HTR-8/SVneo (cell line): Measurements from ENCODE around the gene KAZALD1.
A peak's percentile ranks its signal among the peaks of the same experiment; 100 is the strongest.

Experiments used
- DNase-seq: peaks from one replicate; pipeline ENCODE4 v3.0.0; 2011; ENCODE audit warnings: low spot score, mixed read lengths; ENCODE audit not compliant: insufficient read length
- FAIRE-seq: peaks from 2 replicates; lab custom pipeline; 2011; peaks lifted over from hg19 to GRCh38; lab: Jason Lieb, UNC

KAZALD1 gene

DNA sequence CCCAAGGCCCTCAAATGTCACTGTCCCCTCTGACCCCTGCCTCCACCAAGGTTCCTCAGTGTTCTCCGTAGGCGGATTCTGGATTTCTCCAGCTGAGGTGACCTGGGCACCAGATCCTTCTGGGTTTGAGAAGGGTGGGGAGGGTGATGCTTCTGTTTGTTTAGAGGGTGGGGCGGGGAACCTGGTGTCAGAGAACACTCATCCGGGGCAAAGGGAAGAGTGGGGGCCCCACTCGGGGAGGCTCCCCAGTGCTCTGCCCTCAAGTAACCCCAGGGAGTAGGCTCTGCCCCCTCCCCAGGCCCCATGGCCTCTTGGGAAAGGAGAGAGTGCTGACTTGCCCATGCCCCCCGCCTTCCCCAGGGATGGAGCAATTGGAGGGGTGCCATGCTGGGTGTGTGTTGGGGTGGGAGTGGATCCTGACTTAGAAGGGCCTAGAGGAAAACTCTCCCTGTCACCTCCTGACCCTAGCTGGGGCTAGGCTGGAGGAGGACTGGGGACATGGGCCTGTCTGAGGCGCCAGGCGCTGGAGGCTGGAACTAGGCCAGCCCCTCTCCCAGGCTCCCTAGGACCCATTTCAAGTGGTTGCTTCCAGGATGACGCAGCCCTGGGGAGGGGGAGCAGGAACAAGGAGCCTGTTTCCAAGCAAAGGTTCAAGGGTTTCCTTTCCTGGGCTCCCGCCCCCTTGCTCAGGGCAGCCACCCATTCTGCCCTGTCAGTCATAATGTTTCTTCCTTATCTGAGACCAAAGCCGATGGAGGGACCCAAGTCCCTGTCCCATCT is 27.9 kb downstream of the KAZALD1 start:
- FAIRE-seq: no peak
- DNase-seq: no peak

DNA sequence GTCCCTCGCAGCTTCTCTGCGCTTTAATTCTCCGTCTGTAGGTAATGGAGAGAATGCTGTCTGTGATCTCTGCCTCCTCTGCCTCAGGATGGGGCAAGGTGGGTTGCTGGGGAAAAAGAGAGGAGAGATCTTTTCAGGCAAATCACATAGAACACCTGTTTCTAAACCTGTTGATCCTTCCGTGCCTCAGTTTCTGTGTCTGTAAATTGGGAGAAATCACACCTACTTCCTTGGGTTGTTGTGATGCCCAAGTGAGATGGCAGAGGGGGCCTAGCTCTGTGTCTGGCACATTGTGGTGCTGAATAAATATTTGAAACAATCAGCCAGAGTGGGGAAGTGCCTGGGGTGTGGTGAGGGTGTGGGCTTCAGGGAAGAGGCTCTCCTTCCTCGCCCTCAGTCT is 28.8 kb downstream of the KAZALD1 start:
- no peak for FAIRE-seq

DNA sequence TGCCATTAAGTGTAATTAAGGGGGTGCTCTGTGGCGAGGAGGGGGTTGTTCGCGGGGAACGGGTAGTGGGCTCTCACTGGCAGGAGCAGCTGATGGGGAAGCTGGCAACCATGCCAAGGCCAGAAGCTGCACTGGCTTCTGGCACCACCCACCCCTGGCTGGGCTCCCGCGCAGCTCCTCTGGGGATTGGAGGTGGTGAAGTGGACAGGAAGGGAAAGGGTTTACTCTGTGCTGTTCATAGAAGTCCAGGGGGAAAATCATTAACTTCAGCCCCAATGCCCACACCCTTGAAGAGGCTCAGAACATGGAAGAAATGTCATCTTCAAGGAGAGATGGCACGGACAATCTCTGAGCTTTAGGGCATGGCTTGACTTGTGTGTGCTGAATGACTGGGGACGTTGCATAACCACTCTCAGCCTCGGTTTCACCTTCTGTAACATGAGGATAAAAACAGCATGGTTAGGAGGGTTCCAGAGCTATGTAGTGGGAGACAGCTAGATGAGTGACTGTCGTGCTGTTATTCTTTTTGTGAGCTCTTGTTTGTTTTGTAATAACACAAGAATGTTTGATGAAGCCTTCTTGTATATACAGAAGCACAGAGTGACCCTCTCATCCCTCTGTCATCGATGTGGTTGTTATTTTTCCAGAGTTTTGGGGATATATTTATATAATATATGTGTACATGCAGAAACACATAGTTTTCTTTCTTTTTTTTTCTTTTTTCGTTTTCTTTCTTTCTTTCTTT is 29.9 kb downstream of the KAZALD1 start:
- DNase-seq (no peak), FAIRE-seq (no peak)

More for the DNA sequence above, 28.8 kb downstream of the KAZALD1 start:
- no peak for DNase-seq

DNA sequence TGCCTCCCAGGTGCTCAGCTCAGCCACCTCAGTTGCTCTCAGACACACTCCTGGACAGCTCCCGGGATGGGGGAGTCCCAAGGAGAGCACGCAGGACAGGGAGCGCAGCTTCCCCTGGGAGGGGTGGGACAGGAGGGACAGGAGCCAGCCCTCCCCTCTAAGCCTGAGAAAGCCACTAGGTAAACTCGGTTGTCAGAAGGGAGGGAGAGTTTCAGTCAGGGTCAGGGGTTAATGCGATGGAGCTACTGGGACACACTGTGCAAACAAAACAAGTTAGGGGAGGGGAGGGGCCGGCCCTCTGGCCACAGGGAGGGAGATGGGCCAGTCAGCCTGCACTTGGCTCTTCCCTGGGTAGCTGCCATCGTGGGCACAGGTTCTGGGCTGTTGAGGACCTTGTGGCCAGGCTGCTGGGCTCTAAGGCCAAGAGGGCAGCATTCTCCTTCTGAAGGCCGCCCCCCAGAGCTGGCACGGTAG is 31.1 kb downstream of the KAZALD1 start:
- FAIRE-seq (no peak), DNase-seq (no peak)

DNA sequence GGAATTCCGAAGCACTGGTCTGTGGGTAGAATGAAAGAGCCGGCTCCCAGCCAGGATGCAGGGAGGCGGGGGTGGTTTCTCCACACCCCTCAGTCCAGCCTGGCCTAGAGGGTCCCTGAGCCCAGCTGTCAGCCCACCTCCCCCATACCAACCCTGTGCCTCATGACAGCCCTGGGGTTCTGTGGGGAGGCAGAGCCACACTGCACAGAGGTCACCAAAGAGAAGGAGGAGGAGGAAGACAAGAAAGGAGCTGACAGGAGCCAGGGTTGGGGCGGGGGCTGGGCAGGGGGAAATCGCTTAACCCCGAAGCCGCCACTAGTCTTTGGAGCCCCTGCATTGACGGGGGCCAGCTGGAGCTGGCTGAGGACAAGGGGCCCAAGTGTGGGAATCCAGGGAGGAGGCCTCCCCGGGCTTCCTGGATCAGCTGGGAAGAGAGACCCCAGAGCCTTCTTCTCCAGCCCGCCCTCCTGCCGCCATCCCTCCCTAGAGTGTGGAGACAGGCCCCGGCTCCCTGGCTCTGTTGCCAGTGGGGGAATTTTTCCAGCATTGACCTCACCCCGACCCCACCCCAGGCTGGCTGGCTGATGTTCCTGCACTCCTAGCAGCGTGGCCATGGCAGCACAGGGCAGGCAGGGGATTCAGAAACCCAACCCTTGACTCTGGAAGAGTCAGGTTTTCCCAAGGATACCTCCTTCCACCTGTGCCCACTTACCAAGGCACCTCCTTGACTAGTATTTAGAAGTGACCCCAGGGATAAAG is 32.5 kb downstream of the KAZALD1 start:
- FAIRE-seq: no peak
- no peak for DNase-seq

DNA sequence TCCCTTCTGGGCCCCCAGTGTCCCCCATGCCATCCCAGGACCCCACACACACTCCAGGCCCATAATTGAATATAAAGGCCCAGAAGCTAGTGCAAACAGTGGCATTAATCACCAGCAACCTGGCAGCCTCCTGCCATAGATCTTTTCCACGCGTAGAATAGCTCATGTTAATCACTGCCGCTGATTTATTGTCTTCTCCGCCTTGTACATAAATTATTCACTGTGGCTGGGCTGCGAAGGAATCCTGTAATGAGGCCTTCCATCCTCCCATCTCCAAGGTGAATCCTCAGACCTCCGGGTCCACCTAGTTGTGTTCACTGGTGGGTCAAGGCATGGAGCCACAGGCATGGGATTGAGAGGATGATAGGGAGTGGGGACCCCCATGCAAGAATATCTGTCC is 33.2 kb downstream of the KAZALD1 start:
- FAIRE-seq (no peak), DNase-seq (no peak)

DNA sequence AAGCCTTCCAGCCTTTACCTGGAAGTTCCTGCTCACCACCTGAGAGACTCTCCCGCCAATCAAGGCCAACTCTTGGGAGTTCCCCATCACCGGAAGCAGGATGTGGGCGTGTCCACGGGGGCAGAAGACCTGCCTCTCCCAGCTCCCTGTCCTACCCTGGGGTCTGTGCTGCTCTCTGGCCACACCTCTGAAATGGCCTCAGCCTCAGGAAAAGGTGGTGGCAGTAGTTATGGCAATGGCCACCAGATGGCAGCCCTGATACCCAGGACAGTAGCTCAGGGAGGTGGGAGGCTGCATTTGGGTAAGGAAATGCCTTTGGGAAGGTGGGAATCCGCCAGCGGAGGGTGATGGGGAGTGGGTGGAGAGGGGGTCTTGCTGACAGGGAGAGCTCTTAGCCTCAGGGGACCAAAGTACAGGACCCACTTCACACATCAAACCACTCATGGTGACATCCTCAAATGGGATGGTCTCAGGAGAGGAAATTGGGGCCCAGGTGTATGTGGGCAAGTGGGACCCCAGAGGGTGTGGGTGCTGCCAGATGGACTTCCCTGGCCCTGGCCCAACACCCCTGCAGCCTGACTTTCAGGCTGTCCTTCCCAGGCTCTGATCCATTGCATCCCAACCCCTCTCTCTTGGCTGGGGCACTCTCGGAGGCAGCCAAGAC is 33.9 kb downstream of the KAZALD1 start:
- FAIRE-seq: peak; percentile 96
- peak; percentile 87 for DNase-seq

DNA sequence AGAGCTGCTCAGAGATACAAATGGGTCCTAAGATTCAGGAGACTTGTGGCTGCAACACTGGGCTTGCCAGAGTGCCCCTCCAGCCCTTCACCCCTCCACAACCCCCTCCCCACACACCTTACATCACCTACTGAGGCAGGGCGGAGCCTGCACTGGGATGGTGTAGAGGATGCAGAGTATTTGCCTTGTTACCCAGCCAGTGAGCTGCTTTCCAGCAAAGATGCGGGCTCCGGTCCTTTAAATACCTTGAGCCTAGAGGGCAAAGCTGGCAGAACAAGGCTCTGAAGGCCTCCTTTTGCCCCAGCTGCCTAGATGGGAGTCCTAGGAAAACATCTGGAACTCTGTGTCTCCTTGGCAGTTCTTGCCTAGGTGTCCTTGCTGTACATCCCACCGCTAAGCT is 34.6 kb downstream of the KAZALD1 start:
- DNase-seq (no peak), FAIRE-seq (no peak)

DNA sequence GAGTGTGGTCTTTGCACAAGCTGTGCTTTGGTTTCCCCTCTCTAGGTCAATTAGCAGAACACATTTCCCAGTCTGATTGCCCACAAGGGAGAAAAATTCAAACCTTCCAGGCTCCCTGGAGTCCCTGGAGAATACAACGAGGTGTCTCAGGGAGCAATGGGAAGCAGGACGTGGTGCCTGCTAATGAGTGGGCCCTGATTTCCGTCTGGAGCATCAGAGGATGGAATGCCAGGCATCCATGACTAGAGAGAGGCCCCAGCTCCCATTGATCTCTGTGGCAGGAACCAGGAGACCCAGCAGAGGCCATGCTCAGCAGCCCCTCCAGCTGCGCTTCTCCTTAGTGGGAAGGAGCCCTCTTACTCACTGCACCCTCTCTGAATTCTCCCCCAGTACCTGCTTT is 36.1 kb downstream of the KAZALD1 start:
- FAIRE-seq: no peak

DNA sequence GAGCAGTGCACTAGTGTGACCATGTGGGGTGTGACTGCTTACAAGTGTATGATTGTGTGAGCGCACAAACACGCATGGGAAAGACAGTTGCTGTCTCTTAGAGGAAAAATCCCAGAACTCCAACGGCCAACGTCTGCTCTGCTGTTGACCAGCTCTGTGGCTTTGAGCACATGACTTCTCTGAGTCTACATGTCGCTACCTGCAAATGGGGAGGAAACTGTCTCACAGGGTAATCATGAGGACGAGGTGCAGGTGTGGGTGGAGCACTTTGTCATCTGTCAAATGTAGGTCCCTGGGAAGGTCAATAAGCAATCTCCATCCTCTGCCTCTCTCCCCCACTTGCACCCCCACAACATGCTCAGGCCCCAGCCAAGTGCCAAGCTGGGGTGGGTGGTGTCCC is 38.1 kb downstream of the KAZALD1 start:
- DNase-seq: no peak
- FAIRE-seq: peak; percentile 49

More for the DNA sequence above, 36.1 kb downstream of the KAZALD1 start:
- no peak for DNase-seq

DNA sequence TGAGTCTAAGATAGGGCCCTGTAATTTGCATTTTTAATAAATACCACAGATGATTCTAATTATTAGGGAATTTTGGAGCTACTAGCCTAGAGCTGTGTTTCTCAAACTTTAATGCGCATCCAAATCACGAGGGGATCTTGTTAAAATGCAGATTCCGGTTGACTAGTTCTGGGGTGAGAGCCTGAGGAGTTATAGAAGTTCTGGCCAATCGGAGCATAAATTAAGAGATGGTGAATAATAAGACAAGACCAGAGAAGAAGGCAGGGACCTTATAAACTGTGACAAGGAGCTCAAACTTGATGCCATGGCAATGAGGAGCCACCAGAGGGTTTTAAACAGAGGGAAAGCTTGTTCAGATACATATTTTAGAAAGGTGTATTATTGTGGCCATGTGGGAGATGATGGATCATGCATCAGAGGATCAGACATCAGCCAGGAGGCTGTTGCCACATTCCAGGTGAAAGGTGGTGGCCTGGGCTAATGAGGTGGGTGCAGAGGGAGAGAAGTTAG is 39.6 kb downstream of the KAZALD1 start:
- DNase-seq (no peak), FAIRE-seq (no peak)

DNA sequence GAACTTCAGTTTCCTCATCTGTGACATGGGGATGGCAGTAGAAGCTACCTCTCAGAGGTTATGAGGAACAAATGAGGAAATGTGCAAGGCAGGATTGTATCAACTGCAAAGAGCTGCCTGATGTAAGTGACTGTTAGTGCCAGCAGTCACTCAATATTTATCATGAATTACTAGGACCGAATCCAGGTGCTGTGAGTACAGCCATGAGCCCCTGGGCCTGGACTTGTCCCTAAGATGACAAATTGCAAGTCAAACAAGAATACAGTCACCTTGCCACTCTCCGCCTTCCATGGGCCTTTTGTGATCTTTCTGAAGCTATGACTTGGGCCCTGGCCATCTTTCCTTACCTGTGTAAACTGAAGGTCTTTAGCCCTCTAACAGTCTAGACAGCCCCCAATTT is 41.6 kb downstream of the KAZALD1 start:
- FAIRE-seq: no peak

DNA sequence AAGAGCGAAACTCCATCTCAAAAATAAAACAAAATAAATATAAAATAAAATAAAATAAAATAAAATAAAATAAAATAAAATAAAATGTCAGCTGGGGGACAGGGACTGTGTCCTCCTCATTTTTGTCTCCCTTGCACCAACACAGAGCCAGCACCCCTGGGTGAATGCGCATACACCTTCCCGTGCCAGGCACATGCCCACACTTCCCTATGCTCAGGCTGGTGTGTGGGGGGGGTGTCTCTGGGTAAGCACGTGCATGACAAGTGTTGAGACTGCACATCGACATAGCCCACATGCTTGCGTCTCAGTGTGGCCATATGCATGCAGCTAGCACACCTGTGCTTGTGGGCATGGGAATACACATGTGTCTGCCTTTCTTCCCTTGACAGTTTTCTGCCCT is 44.6 kb downstream of the KAZALD1 start:
- FAIRE-seq (no peak), DNase-seq (no peak)

More for the DNA sequence above, 41.6 kb downstream of the KAZALD1 start:
- DNase-seq: no peak

DNA sequence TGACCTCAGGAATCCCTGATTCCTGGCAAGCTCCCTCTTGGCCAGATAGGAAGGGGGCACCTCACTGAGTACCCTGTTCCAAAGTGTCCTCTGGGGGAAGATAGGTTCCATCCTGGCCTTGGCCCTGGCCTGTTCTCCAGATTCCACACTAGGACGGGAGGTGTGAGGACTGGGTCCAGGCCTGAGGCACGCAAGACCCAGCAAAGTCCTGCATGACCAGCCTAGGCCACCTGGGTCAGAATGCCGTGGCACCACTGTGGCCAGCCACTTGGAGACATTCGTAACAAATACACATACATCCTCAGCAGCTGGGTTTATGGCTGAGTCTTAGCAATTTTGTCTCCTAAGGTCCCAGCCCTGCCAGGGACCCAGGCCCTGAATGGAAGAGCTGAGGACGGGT is 46.0 kb downstream of the KAZALD1 start:
- FAIRE-seq (no peak), DNase-seq (no peak)

DNA sequence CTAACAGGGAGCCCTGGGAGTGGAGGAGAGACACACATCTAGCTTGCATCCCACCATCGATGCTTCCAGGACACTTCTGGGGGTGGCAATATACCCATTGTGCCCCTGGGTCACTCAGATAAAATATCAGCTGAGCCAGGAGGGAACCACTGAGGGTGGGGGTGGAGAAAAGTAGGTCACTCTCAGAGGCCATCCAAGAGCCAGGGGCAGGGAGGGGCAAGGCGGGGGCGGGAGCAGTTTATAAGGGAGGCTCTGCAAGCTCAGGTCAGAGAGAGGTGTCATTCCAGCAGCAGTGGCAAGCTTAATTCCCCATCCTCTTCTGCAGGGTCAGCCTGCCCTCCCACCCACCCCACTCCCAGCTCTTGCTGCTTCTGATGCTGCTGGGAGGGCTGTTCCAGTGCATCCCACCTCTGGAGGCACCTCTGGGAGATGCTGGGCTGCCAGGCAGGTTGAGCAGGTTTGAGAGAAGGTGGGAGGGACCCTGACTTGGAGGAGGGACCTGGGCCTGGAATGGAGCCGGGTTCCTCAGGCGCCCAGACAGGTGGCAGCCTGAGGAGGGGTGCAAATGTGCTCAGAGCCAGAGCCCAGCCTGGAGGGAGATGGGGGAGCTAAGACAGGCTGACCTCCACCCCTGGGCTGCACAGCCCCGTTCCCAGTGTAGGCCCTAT is 49.2 kb downstream of the KAZALD1 start:
- no peak for DNase-seq
- FAIRE-seq: no peak

DNA sequence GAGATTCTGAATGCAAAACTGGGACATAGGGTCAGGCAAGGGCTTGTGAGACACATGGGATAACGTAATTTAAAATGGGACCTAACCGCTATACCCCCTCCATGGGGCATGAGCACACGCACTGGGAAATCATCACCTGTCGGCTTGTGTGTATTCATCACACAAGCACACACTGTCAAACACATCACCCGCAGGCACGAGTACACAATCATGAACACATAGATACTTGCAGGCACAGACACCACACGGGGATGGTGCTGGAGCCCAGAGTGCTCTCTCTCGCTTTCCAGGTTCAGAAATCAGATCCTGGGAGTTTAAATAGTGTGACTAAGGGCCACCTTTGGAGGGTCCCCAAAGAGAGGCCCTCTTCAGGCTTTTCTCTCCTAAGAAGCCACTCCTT is 49.8 kb downstream of the KAZALD1 start:
- no peak for FAIRE-seq
- DNase-seq: no peak

DNA sequence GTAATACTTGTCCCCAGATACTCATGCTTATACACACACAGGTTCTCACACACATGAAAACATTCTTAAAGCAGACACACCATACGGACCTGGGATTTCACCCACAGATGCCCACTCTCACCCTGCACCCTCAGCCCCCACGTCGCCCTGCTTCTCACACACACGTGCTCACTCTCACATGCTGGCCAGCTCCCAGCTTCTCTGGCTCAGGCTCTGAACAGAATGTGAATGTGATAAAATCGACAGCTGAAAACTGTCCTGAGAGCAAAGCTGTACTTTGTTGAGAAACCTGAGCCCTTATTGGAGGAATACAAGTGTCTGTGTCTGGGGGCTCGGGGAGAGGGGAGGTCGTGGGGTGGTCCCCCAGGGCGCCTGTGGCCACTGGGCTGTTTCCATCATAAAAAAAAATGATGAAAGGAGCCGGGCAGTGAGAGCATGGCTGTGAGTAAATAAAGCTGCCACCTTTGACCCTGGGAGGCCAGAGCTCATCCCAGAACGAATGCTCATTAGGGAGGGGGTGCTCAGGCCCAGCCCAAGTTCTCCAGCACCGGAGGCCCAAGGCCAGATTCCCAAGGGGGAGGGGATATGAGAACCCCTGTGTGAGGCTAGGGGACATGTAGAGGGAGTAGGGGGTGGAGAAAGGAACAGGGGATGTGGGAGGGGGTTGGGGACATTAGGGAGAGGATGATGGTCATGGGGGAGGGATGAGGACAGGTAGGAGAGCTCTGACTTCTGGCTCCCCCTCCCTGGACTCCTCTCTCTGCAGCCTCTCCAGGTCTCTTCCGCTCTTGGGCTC is 51.2 kb downstream of the KAZALD1 start:
- FAIRE-seq: no peak

DNA sequence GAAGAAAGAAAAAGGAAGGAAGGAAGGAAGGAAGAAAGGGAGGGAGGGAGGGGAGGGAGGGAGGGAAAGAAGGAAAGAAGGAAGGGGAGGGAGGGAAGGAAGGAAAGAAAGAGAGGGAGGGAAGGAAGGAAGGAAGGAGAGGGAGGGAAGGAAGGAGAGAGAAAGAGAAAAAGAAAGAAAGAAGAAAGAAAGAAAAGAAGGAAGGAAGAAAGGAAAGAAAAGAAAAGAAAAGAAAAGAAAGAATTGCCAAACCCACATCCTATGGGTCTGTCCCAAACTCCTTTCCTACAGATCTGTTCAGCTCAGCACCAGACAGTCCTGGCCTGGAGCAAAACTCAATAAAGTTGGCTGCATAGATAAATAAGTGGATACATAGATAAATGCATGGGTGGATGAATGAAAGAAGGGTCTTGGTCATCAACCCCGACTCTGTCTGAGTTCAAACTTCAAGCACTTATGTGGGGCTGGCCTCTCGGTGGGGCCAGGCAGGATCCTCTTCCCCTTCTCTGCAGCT is 52.2 kb downstream of the KAZALD1 start:
- FAIRE-seq (no peak), DNase-seq (no peak)

More for the DNA sequence above, 51.2 kb downstream of the KAZALD1 start:
- DNase-seq: no peak
